Femur (tissue), 1 donor: ENCODE data around the gene GABRR1.
A peak's percentile ranks its signal among the peaks of the same experiment; 100 is the strongest.

Source experiments
- DNase-seq: peaks from one replicate; pipeline ENCODE4 v3.0.0-alpha.2; 2017

GABRR1 gene

GRCh38 chr6:89214197-89214596 is 3.0 kb downstream of the GABRR1 start:
- DNase-seq: no peak

- no peak for DNase-seq
These were observed 4.7 kb downstream of the GABRR1 start for GRCh38 chr6:89212472-89212871.

GRCh38 chr6:89209457-89209856 is 7.7 kb downstream of the GABRR1 start:
- no peak for DNase-seq

GRCh38 chr6:89208551-89208950 is 8.6 kb downstream of the GABRR1 start:
- no peak for DNase-seq

GRCh38 chr6:89205819-89206218 is 11.3 kb downstream of the GABRR1 start:
- no peak for DNase-seq

- peak; percentile 41 for DNase-seq
These were observed 13.1 kb downstream of the GABRR1 start for GRCh38 chr6:89204096-89204495.

GRCh38 chr6:89200706-89201215 is 16.4 kb downstream of the GABRR1 start:
- peak; percentile 44 for DNase-seq

GRCh38 chr6:89199579-89199978 is 17.6 kb downstream of the GABRR1 start:
- no peak for DNase-seq

- DNase-seq: no peak
These were observed 18.9 kb downstream of the GABRR1 start for GRCh38 chr6:89198235-89198634.

- DNase-seq: no peak
These were observed 20.0 kb downstream of the GABRR1 start for GRCh38 chr6:89197141-89197540.

GRCh38 chr6:89194559-89194958 is 22.6 kb downstream of the GABRR1 start:
- no peak for DNase-seq

- DNase-seq: no peak
These were observed 26.4 kb downstream of the GABRR1 start for GRCh38 chr6:89190741-89191140.

GRCh38 chr6:89187504-89187903 is 29.7 kb downstream of the GABRR1 start:
- no peak for DNase-seq

- no peak for DNase-seq
These were observed 30.4 kb downstream of the GABRR1 start for GRCh38 chr6:89186762-89187161.

- no peak for DNase-seq
These were observed 32.8 kb downstream of the GABRR1 start for GRCh38 chr6:89184344-89184743.

GRCh38 chr6:89183294-89183693 is 33.9 kb downstream of the GABRR1 start:
- no peak for DNase-seq

GRCh38 chr6:89180971-89181370 is 36.2 kb downstream of the GABRR1 start:
- no peak for DNase-seq

GRCh38 chr6:89180112-89180511 is 37.0 kb downstream of the GABRR1 start:
- no peak for DNase-seq

GRCh38 chr6:89173634-89174033 is 43.5 kb downstream of the GABRR1 start:
- DNase-seq: no peak

- no peak for DNase-seq
These were observed 45.0 kb downstream of the GABRR1 start for GRCh38 chr6:89172131-89172530.

- peak; percentile 69 for DNase-seq
These were observed 55.1 kb downstream of the GABRR1 start for GRCh38 chr6:89162047-89162371.

- no peak for DNase-seq
These were observed 55.7 kb downstream of the GABRR1 start for GRCh38 chr6:89161326-89162046.

GRCh38 chr6:89160331-89161092 is 56.6 kb downstream of the GABRR1 start:
- DNase-seq: no peak

GRCh38 chr6:89154131-89154530 is 63.0 kb downstream of the GABRR1 start:
- no peak for DNase-seq
